GM21737 (cell line): ENCODE measurements around the gene PRKX.
"Not testable (repeated sequence)": the region's sequence is repeated elsewhere in the genome, so short reads cannot be mapped to it uniquely, and the experiment has no call there.

Experiments used
- ATAC-seq: cut with Tn5 transposase; IDR thresholded peaks from one replicate; pipeline ENCODE4 v1.9.1; 2021; ENCODE audit warnings: mild to moderate bottlenecking, moderate library complexity; ENCODE audit not compliant: unreplicated experiment

PRKX gene

DNA sequence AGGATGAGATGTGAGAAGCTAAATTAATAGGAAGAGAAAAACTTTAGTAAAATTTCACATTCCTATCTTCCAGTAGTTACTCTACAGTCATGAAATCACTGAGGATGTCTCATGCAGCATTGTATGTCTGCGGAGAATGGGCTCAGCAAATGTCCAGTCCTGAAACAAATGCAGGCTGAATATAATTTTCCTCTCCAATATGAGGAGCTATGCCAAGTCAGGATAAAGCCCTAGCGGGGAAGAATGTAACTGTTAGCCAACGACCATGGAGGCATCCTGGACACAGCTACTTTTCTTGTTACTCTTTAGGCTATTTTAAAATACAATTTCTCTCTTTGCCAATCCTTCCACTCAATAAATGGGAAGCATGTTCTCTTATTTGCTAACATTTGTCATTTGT lies 127.7 kb downstream of the PRKX start:
- no peak for ATAC-seq

DNA sequence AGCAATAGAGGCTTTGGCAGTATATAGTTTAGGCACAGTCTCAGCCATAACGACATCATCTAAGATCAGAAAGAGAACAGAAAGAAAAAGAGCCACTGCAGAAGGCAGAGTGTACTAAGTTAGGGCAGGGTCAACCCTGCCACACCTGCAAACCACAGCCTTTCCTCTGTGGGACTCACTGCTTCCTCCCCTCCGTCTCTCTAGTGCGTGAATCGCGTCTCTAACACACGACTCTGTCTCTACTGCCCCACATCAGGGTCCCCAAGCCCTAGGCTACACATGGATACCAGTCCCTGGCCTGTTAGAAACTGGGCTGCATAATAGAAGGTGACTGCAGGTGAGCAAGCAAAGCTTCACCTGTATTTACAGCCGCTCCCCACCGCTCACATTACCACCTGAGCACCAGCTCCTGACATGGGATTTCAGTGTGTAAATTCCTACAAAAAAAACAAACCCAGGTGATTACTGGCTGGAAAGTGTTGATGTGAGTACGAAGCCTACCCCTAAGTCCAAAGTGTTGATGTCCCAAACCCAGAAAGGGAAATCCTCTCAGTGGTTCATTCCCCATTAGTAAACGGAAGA lies 128.9 kb downstream of the PRKX start:
- no peak for ATAC-seq

- ATAC-seq: no peak
Measured at GRCh38 chrX:3582451-3582850, 131.0 kb downstream of the PRKX start.

GRCh38 chrX:3581609-3582108 lies 131.8 kb downstream of the PRKX start:
- ATAC-seq: no peak

- ATAC-seq: no peak
Measured at GRCh38 chrX:3577551-3577950, 135.9 kb downstream of the PRKX start.

- ATAC-seq: no peak
Measured at GRCh38 chrX:3576886-3577501, 136.5 kb downstream of the PRKX start.

GRCh38 chrX:3567686-3568085 lies 145.8 kb downstream of the PRKX start:
- no peak for ATAC-seq

- ATAC-seq: no peak
Measured at GRCh38 chrX:3563451-3563850, 150.0 kb downstream of the PRKX start.

DNA sequence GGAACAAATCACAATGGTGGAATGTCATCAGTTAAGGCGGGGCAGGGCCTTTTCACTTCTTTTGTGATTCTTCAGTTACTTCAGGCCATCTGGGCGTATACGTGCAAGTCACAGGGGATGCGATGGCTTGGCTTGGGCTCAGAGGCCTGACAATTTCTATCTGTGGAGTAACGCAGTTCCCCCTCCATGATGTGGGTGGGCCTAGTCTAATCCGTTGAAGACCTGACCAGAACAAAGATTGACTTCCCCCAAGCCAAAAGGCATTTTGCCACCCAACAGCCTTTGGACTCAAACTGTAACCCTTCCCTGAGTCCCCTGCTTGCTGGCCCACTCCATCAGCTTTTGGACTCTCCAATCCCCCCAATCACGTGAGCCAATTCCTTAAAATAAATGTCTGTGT lies 153.4 kb downstream of the PRKX start:
- ATAC-seq: not testable (repeated sequence)
